Coronary artery (tissue), 2 donors: ENCODE results near the gene SHROOM2.

Experiments used
- DNase-seq: peaks from one replicate; pipeline ENCODE4 v3.0.0-alpha.2; 2017; ENCODE audit warnings: low spot score
- H3K27ac ChIP-seq, 2 donors: fragments of 200-600 bp; sonication (generic); one replicate each; pipeline ENCODE4 v1.5.1; 2016 to 2019
- H3K4me3 ChIP-seq: fragments of 200-600 bp; sonication (generic); 2 replicates; pipeline ENCODE4 v1.5.1; 2016; ENCODE audit warnings: mild to moderate bottlenecking, moderate library complexity
- TF ChIP-seq, protein P1 (sequence below): fragments of 200-600 bp; sonication (generic); IDR thresholded peaks from one replicate; pipeline ENCODE4 v1.5.1; 2019; ENCODE audit warnings: antibody characterized with exemption

The SHROOM2 gene

DNA sequence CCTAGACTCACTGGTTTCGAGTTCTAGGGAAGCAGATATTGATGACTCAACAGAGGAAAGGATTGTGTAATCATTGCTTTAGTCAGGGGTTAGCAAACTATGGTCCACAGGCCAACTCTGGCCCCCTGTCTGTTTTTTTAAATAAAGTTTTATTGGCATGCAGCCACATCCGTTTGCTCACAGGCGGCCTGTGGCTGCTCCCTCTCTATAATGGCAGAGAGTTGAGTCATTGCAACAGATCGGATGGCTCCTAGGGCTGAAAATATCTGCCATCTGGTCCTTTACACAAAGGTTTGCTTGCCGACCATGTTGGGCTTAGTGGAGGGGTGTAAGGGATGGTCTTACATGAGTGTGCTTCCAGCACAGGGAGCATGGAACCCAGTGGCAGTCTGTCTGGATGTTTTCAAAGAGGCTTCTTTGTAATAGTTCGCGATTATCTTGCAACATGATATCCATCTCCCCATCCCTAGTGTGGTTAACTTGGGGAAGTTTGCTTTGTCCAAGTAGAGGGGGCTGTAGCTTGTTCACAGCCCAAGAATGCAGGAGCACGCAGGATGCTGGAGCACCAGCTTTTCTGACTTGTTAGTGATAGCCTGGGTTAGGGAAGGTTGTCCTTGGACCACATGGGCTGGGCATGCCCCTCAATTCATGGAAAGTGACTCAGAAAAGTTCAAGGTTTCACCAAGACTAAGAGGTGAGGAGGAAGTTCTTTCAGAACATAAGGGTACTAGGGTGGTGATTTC, 121.6 kb downstream of the SHROOM2 start:
- Histone ChIP-seq H3K27ac (no peak overlapping the region), H3K4me3 (no peak overlapping the region)
- TF ChIP-seq, protein P1, sequence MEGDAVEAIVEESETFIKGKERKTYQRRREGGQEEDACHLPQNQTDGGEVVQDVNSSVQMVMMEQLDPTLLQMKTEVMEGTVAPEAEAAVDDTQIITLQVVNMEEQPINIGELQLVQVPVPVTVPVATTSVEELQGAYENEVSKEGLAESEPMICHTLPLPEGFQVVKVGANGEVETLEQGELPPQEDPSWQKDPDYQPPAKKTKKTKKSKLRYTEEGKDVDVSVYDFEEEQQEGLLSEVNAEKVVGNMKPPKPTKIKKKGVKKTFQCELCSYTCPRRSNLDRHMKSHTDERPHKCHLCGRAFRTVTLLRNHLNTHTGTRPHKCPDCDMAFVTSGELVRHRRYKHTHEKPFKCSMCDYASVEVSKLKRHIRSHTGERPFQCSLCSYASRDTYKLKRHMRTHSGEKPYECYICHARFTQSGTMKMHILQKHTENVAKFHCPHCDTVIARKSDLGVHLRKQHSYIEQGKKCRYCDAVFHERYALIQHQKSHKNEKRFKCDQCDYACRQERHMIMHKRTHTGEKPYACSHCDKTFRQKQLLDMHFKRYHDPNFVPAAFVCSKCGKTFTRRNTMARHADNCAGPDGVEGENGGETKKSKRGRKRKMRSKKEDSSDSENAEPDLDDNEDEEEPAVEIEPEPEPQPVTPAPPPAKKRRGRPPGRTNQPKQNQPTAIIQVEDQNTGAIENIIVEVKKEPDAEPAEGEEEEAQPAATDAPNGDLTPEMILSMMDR: no peak
- no peak for DNase-seq

DNA sequence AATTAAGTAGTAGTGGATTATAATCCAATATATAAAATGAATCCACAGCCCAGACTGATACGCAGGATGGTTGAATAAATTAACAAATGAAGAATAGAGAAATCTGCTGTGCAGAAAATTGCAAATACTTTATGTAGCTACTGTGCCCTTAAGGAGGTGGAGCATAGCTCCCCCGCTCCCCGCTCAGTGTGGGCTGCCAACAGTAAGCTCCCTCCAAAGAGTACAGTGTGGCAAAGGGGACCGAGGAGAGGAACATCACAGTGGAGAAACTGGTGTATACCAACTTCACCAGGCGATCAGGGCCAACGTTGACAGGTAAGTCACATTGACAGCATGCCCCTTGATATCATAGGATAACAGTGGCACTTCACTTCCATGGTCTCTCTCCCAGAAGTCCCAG, 123.0 kb downstream of the SHROOM2 start:
- H3K27ac ChIP-seq: no peak overlapping the region
- TF ChIP-seq, protein P1: no peak
- no peak for DNase-seq
- H3K4me3 ChIP-seq: no peak overlapping the region

DNA sequence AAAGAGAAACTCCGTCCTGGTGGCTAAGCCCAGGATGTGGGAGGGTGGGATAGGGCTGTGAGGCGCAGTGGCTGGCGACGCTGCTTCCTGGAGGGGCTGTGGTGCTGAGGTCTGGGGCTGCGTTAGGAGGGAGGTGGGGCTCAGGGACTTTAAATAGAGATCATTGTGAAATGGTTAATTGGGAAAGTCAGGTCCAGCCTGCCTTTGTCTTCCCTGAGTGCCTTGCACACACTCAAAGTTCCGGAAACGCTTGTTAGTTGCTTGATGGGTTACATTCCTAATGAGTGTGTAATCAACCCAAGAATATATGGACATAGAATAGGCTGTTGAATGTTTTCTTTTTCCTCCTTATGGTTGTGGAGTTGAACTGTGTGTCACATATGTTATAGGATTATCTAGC, 125.3 kb downstream of the SHROOM2 start:
- Histone ChIP-seq H3K4me3 (no peak overlapping the region), H3K27ac (no peak overlapping the region)
- no peak for DNase-seq
- TF ChIP-seq, protein P1: no peak

DNA sequence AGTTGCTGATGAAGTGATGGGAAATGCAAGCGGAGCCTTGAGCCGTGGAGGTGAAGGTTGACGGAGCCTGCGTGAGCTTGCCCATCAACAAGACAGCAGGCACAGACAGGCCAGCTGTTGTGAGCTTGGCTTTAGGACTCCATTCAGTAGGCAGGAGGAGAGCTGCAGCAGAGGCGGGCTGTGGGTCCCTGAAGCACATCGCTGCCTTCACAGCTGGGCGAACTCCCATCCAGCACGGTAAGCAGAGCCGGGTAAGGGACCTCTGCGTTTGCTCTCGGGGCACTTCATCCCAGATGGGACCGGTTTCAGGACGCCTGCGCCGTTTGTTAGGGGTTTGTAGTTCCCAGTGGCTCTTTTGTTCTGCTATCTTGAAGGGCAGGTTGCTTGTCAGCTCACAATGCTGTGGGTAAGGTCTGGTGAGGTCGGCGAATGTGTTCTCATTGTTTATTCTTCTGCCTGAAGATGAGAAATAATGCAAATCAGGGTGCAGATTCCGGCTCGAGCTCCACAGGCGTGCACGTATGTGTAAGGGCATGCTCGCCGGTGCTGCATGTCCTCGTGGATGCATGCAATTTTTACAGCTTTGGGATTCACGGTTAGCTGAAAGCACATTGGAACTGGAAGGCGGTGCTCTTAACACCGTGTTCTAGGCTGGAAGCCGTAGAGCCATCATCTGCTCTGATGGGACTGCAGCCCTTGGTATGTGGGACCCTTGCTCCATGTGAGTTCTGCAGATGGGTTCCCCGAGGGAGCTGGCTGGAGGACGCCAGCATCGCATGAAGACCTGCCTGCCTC, 126.3 kb downstream of the SHROOM2 start:
- H3K27ac ChIP-seq: no peak overlapping the region
- no peak for DNase-seq
- H3K4me3 ChIP-seq: no peak overlapping the region
- TF ChIP-seq, protein P1: no peak

DNA sequence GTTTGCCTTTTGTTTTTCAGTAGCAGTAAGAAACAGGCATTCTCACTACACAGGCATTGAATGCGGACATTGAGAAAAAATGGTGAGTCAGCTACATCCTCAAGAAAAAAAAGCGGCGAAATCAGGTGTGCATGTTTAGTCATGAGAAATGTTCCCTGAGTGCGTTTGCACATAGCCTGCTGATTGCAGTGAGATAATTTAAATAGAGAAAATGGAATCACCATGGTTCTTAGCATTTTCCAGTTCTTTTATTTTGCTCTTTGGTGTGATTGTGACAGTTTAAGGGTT, 126.9 kb downstream of the SHROOM2 start:
- no peak for DNase-seq
- H3K4me3 ChIP-seq: no peak overlapping the region
- TF ChIP-seq, protein P1: no peak
- no peak overlapping the region for H3K27ac ChIP-seq

DNA sequence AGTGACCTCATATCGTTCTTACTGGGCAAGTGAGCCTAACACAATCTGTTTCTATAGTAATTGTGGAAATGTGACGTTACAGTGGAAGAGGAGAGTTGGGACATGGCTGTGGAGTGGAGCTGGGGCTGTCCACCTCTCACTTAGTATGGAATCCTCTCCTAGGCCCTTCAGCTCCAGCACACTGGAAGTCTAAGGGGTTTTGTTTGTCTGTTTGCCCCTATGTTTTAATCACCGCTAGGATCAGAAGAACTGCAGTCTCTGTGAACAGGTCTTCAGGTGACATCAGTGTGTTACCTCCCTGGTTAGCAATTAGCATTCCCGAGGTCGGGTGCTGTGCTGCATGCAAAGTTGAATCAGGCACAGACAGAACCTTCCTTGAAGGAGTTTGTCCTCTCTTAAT, 131.6 kb downstream of the SHROOM2 start:
- Histone ChIP-seq H3K4me3 (no peak overlapping the region), H3K27ac (no peak overlapping the region)
- TF ChIP-seq, protein P1: no peak
- DNase-seq: no peak
